GM21619 (cell line): ENCODE data around the gene C5AR2.
"Not testable (repeated sequence)": the region's sequence is repeated elsewhere in the genome, so short reads cannot be mapped to it uniquely, and the experiment has no call there.

ENCODE experiments used
- ATAC-seq: cut with Tn5 transposase; IDR thresholded peaks from one replicate; pipeline ENCODE4 v1.9.1; 2021; ENCODE audit not compliant: unreplicated experiment

Gene C5AR2

DNA sequence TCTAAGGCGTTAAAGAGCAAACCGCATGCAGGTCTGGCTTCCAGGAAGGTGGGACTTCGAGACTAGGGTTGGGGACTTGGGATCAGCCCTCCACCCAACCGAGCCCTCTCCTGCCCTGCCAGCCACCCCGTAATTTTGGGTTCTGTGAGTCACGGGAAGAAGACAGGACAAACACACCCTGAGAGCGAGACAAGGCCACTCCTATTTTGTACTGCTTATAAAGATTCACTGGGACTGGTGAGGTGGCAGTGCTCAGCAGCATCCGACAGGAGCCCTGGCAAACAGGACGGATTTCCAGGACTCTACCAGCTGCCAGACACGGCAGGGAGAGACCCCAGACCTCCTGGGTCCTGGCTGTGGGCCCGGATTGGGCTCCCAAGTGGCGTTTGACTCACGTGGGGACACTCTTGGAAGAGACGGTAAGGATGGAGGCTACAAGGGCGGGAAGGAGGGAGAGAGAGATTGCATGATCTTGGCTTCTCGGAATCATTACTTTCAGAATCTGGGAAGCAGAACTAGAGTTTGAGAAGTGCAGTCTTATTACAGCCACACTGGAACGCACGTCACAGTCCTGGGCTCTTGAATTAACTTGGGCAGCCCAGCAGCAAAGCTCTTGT is at the start of gene C5AR2:
TSS of gene C5AR2 (plus strand) at position 245 of the 617 bp plus-strand sequence. CDS start 8,625 bp downstream, outside the sequence.
- no peak for ATAC-seq

DNA sequence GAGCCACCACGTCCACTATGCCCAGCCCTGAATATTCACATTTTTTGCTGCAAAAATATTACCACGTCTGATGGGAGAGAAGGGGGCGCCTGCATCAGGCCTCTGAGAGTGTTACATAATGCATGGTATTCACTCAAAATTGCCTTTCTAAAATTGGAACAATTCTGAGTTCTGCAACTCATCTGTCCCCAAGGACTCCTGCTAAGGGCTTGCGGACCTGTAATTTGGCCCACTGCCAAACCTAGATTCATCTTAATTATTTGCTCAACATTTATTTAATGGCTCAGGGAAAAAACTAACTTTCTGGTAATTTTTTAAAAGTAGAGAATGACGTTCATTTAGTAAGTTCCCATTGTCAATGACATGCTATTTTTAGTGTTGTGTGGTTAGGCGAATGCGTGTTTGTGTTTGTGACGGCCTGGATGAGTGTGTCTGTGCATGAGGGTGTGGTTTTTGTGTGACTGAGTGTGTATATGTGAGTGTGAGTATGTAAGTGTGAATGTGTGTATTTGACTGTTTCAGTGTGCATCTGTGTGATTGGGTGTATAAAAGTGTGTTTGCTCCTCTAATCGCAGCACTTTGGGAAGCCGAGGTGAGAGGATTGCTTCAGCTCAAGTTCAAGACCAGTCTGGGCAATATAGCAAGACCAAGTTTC is 48.4 kb upstream of the C5AR2 start:
- ATAC-seq = no peak

DNA sequence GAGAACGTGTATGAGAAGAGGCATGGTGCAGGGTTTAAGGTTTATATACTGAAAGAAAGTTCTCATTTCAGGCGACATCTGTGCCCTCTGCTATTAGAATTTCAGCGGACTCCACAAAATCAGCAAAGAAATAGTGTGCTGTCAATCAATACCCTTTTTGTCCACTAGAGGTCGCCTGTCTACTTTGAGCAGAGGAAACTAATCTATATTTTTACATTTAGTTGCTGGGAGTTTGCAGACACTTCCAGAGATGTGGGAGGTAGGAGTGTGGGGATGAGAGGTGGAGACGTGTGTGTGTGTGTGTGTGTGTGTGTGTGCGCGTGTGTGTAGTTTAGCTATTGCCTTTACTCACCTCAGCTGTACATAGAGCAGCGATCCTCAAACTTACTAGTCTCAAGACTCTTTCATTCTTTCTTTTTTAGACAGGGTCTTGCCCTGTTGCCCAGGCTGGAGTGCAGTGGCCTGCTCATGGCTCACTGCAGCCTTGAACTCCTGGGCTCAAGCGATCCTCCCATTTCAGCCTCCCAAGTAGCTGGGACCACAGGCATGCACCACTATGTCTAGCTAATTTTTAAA is 47.6 kb upstream of the C5AR2 start:
- ATAC-seq = no peak

DNA sequence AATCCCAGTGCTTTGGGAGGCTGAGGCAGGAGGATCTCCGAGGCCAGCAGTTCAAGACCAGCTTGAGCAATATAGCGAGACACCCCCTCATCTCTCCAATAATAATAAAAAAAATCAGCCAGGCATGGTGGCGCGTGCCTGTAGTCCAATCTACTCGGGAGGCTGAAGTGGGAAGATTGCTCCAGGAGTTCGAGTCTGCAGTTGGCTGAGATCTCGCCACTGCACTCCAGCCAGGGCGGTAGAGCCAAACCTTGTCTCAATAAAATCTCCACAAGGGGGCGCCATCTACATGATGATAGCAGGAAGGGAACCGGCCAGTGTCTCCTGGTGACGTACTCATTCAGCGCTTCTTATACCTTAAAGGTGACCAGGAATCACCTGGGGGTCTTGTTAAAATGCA is 35.9 kb upstream of the C5AR2 start:
- no peak for ATAC-seq

DNA sequence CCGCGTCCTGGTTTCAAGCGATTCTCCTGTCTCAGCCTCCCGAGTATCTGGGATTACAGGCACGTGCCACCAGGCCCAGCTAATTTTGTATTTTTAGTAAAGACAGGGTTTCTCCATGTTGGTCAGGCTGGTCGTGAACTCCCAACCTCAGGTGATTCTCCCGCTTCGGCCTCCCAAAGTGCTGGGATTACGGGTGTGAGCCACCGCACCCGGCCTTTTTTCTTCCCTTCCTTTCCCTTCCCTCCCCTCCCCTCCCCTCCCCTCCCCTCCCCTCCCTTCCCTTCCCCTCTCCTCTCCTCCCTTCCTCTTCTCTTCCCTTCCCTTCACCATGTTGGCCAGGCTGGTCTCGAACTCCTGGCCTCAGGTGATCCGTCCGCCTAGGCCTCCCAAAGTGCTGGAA is 31.1 kb upstream of the C5AR2 start:
- ATAC-seq = not testable (repeated sequence)

DNA sequence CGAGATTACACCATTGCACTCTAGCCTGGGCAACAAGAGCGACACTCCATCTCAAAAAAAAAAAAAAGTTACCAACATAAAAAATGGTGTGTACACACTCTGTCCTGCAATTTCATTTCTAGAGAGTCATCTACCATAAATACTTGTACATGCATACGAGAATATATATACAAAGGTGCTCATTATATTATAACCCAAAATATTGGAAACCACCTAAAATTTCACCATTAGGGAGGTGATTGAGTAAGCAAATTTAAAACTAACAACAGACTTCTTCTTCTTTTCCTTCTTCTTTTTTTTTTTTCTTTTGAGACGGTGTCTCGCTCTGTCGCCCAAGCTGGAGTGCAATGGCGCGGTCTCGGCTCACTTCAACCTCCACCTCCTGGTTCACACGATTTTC is 29.7 kb upstream of the C5AR2 start:
- ATAC-seq = no peak

DNA sequence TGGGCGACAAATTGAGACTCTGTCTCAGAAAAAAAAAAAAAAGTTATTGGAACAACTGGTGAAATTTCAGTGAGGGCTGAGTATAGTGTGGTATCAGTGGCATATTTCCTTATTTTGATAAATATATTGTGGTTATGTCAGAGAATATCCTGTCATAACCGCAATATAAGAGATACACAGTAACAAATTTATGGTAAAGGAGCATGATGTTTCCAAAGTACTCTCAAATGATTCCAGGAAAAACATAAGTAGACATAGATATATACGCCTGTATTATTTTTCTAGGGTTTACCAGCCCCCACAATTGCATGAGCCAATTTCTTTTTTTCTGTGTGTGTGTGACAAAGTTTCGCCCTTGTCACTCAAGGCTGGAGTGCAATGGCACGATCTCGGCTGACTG is 28.0 kb upstream of the C5AR2 start:
- ATAC-seq = no peak

DNA sequence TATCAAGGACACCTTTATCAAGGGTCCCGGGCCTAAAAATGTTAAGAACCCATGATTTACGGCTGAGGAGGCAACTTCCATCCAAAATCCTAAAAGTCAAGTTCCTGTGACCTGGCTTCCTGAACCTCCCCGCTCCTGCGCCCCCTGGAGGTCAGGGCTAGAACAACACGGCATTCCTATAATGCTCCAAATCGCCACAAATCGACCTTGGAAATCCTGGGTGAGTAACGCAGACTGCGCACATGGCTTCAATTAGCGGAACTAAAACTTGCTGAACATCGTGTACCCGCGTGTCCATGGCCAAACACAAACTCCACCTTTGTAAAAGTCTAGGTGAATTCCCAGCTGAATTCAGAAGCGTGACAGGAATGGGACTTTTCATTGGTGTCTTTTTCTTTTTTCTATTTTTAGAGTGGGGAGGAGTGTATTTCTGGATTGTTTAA is 26.6 kb upstream of the C5AR2 start:
- no peak for ATAC-seq

DNA sequence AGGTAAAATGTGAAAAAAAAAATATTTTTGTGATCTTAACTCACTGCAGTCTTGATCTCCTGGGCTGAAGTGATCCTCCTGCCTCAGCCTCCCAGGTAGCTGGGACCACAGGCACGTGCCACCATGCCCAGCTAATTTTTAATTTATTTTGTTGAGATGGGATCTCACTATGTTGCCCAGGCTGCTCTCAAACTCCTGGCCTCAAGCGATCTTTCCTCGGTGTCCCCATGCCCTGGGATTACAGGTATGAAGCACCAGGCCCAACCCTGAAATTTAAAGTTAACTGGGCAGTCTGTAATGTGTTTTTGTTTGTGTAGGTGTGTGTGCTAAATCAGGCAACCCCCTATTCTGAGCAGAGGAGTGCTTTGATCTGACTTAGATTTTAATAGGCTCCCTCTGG is 25.7 kb upstream of the C5AR2 start:
- no peak for ATAC-seq

DNA sequence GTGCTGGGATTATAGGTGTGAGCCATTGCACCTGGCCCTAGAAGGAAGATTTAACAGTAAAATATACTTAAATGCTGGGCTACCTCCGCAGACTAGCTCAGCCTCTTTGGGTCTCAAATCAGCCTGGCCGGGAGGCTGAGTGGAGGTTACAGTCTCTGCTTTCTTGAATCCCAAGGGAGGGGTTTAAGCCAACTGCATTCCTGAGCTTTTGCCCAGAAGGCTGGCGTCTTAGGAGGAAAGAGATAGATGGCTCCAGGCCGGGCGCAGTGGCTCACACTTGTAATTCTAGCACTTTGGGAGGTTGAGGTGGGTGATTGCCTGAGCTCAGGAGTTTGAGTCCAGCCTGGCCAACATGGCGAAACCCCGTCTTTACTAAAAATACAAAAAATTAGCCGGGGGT is 22.9 kb upstream of the C5AR2 start:
- ATAC-seq = no peak

DNA sequence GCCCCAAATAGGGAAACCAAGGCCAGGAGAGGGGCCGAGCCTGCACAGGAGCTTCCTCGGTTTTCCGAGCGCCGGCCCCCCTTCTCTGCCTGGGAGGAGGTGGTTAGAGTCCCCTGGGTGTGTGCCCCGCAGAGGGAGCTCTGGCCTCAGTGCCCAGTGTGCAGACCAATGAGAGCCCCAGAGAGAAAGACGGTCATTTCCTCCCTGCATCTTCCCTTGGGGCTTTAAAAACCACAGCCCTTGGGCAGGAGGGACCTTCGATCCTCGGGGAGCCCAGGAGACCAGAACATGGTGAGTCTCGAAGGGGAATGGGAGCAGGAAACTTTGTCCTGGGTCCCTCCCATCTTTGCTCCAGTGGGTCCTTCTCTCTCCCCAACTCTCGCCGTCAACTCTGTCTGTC is 22.4 kb upstream of the C5AR2 start, which contains the start of gene C5AR1:
TSS of gene C5AR1 (plus strand) at position 254 of the 400 bp plus-strand sequence. CDS start at position 289, 35 bp downstream.
- no peak for ATAC-seq

DNA sequence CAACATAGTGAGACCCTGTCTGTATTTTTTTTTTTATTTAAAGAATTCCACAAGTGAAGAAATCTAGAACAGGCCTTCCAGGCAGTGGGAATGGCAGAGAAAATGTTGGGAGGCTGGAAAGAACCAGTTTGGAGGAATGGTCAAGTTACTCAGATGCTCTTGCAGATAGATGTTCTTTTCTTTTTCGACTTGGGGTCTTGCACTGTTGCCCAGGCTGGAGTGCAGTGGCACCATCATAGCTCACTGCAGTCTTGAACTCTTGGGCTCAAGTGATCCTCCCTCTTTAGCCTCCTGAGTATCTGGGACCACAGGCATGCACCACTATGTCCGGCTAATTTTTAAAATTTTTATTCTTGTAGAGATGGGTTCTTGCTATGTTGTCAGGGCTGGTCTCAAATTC is 21.7 kb upstream of the C5AR2 start:
- no peak for ATAC-seq

DNA sequence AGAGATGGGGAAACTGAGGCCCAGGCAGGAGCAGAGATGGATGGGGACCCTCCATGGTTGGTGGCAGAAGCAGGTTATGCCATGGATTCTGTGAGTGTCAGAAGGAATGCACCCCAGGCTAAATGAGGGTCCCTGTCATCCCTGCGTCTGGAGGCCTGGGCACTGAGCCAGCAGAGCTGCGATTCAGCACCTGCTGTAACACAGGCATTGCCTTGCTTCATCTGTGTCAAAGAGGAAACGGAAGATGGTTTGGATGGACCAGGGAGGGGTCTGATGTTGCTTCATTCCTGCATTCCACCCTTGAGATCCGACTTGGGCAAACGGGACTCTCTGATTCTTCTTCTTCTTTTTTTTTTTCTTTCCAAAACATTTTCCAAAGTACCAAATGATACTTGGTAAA is 21.2 kb upstream of the C5AR2 start:
- ATAC-seq = no peak

DNA sequence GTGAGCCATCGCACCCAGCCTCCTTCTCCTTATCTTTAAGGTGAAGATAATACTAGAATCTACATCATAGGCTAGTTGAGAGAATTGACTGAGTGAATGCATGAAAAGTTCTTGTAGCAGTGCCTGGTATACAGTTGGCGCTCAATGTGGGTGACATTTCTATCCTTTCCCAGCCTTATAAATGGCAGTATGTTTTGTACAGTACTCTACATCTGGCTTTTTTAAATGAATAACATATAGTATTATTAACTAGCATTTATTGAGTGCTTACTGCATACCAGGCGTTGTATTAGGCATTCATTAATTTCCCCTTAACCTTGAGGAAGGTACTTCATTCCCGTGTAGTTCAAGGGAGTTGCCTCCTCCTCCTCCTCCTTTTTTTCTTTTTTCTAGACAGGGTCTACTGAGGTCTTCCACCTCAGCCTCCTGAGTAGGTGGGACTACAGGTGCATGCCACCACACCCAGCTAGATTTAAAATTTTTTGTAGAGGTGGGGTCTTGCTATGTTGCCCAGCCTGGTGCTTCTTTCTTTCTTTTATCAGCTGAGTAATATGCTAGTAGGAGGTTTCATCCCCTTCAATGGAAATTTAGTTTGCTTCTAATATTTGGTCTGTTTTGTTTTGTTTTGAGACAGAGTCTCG is 19.5 kb upstream of the C5AR2 start:
- no peak for ATAC-seq

DNA sequence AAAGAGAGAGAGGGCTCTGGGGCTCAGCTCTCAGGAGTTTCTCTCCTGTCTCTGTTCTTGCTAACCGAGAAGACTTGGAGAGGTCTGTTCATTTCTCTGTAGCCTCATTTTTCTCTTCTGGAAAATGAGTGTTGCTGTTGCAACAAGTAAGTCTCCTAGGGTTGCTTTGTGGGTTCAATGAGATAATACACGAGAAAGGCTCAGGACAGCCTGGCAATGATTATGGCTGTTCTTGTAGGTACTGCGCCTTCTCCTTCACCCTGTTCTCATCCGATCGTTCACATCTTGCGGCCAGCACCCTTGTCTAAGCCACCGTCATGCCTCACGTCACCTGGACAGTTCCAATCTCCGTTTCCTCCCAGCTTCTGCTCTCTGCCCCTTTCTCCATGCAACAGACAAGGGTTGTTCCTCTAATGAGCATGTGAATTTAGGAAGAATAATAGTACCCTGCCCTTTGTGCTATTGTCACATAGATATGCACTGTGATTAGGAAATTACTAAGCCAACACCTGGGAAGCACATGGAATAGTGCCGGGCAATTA is 18.1 kb upstream of the C5AR2 start:
- no peak for ATAC-seq

DNA sequence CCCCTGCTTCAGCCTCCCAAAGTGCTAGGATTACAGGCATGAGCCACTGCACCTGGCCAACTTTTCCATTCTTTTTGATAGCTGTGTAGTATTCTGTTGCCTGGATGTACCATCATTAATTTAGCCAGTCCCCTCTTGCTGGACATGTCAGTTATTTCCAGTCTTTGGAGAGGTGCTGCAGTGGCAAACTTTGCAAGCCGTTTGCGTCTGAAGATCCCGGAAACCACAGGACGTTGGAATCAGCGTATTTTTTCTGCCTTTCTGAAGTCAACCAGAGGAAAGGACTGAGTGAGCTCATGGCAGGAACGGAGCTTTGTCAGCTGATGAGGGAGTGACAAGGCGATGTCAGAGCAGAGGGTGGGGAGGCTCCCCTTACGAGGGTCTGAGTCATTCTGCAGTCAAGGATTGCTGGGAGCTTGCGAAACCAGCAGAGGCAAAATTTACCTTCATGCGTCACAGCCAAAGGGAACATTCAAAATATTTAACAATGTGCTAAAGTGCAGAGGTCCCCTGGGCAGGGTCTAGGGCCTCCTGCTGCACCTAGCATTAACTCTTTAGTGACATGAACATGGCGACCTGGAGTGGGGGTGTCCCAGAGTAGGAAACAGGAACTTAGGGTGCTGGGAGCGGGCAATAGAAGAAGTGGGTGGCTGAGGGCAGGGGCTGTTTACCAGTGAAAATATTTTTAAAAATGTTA is 16.7 kb upstream of the C5AR2 start:
- no peak for ATAC-seq

DNA sequence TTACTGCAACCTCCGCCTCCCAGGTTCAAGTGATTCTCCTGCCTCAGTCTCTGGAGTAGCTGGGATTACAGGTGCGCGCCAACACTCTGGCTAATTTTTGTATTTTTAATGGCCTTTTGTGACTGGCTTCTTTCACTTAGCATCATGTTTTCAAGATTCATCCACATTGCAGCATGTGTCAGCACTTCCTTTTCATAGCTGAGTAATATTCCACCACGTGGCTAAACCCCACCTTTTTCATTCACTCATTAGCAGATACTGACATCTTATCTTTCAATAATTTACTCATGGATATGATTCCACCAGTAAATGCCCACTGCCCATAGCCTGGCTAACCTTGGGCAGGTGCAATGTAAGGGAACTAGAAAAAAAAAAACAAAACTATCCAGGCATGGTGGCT is 15.5 kb upstream of the C5AR2 start:
- no peak for ATAC-seq

DNA sequence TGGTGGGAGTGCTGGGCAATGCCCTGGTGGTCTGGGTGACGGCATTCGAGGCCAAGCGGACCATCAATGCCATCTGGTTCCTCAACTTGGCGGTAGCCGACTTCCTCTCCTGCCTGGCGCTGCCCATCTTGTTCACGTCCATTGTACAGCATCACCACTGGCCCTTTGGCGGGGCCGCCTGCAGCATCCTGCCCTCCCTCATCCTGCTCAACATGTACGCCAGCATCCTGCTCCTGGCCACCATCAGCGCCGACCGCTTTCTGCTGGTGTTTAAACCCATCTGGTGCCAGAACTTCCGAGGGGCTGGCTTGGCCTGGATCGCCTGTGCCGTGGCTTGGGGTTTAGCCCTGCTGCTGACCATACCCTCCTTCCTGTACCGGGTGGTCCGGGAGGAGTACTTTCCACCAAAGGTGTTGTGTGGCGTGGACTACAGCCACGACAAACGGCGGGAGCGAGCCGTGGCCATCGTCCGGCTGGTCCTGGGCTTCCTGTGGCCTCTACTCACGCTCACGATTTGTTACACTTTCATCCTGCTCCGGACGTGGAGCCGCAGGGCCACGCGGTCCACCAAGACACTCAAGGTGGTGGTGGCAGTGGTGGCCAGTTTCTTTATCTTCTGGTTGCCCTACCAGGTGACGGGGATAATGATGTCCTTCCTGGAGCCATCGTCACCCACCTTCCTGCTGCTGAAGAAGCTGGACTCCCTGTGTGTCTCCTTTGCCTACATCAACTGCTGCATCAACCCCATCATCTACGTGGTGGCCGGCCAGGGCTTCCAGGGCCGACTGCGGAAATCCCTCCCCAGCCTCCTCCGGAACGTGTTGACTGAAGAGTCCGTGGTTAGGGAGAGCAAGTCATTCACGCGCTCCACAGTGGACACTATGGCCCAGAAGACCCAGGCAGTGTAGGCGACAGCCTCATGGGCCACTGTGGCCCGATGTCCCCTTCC is 11.8 kb upstream of the C5AR2 start:
- no peak for ATAC-seq

DNA sequence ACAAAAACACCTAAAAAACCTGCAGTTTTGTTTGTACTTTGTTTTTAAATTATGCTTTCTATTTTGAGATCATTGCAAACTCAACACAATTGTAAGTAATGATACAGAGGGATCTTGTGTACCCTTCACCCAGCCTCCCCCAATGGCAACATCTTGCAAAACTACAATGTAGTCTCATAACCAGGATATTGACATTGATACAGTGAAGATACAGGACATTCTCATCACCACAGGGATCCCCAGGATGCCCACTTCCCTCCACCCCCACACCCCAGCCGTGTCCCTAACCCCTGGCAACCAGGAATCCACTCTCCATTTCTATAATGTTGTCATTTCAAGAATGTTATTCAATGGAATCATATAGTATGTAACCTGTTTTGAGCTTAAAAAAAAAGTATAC is 10.3 kb upstream of the C5AR2 start:
- ATAC-seq = no peak

DNA sequence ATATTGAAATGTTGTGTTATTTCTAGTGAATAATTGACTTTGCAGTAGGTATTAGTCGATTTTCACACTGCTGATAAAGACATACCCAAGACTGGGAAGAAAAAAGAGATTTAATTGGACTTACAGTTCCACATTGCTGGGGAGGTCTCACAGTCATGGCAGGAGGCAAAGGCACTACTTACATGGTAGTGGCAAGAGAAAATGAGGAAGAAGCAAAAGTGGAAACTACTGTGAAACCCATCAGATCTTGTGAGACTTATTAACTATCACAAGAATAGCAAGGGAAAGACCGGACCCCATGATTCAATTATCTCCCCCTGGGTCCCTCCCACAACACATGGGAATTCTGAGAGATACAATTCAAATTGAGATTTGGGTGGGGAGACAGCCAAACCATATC is 9.9 kb upstream of the C5AR2 start:
- ATAC-seq = no peak
